ENCODE results near the gene TECTA.
"Not testable (repeated sequence)": the region's sequence is repeated elsewhere in the genome, so short reads cannot be mapped to it uniquely, and the experiment has no call there.

The TECTA gene

GRCh38 chr11:121091492-121092152 lies 9.4 kb upstream of the TECTA start:
- DNase-seq, result no peak

GRCh38 chr11:121095561-121095960 lies 5.5 kb upstream of the TECTA start:
- DNase-seq, result no peak

GRCh38 chr11:121099364-121099763 lies 1.7 kb upstream of the TECTA start:
- DNase-seq, result no peak

- no peak for DNase-seq
These were observed 1.2 kb upstream of the TECTA start for GRCh38 chr11:121099885-121100284.

- no peak for DNase-seq
These were observed 3.3 kb downstream of the TECTA start for GRCh38 chr11:121104312-121104762.

- DNase-seq, result no peak
These were observed 4.0 kb downstream of the TECTA start for GRCh38 chr11:121105063-121105480.

- no peak for DNase-seq
These were observed 4.6 kb downstream of the TECTA start for GRCh38 chr11:121105481-121106195.

- DNase-seq, result no peak
These were observed 5.8 kb downstream of the TECTA start for GRCh38 chr11:121106812-121107211.

- no peak for DNase-seq
These were observed 7.4 kb downstream of the TECTA start for GRCh38 chr11:121108413-121108812.

- no peak for DNase-seq
These were observed 8.4 kb downstream of the TECTA start for GRCh38 chr11:121109471-121109870.

- no peak for DNase-seq
These were observed 9.0 kb downstream of the TECTA start for GRCh38 chr11:121109916-121110586.

GRCh38 chr11:121110871-121111724 lies 10.1 kb downstream of the TECTA start:
- DNase-seq, result no peak

GRCh38 chr11:121112498-121113455 lies 11.7 kb downstream of the TECTA start:
- DNase-seq, result peak; percentile 5

GRCh38 chr11:121113611-121114010 lies 12.6 kb downstream of the TECTA start:
- DNase-seq, result no peak

GRCh38 chr11:121115024-121115423 lies 14.0 kb downstream of the TECTA start:
- DNase-seq, result not testable (repeated sequence)

GRCh38 chr11:121117788-121118187 lies 16.7 kb downstream of the TECTA start:
- DNase-seq, result no peak

GRCh38 chr11:121119440-121119839 lies 18.4 kb downstream of the TECTA start:
- DNase-seq, result no peak

- no peak for DNase-seq
These were observed 21.3 kb downstream of the TECTA start for GRCh38 chr11:121122328-121122727.

GRCh38 chr11:121123496-121124069 lies 22.5 kb downstream of the TECTA start:
- no peak for DNase-seq

GRCh38 chr11:121127809-121128208 lies 26.8 kb downstream of the TECTA start:
- DNase-seq, result no peak
